RWPE2 (cell line): ENCODE measurements around the gene NDFIP1.
A peak's percentile ranks its signal among the peaks of the same experiment; 100 is the strongest.

Source experiments
- ATAC-seq: fragments of 200-7000 bp; cut with Tn5 transposase; 3 replicates; pipeline ENCODE4 v1.9.1; 2021; ENCODE audit warnings: low read depth
- DNase-seq: peaks from one replicate; pipeline ENCODE4 v3.0.0-alpha.2; 2020; ENCODE audit warnings: low spot score
- H3K27ac ChIP-seq: fragments of 450-650 bp; 2 replicates; pipeline ENCODE4 v1.5.1; 2017; ENCODE audit warnings: mild to moderate bottlenecking; ENCODE audit not compliant: poor library complexity, severe bottlenecking
- H3K27me3 ChIP-seq: fragments of 250-450 bp; sonication (Bioruptor Pico); 2 replicates; pipeline ENCODE4 v1.5.1; 2021; ENCODE audit warnings: mild to moderate bottlenecking, moderate library complexity; ENCODE audit not compliant: insufficient read depth, poor library complexity, severe bottlenecking
- H3K36me3 ChIP-seq: fragments of 250-450 bp; sonication (Bioruptor Pico); 2 replicates; pipeline ENCODE4 v1.5.1; 2020; ENCODE audit warnings: low read depth, mild to moderate bottlenecking, moderate library complexity
- H3K4me1 ChIP-seq: fragments of 250-450 bp; sonication (Bioruptor Pico); 2 replicates; pipeline ENCODE4 v1.5.1; 2021; ENCODE audit warnings: mild to moderate bottlenecking, moderate library complexity; ENCODE audit not compliant: insufficient read depth, poor library complexity, severe bottlenecking
- H3K4me3 ChIP-seq: fragments of 250-450 bp; sonication (Bioruptor Pico); 2 replicates; pipeline ENCODE4 v1.5.1; 2021; ENCODE audit warnings: mild to moderate bottlenecking, moderate library complexity; ENCODE audit not compliant: severe bottlenecking
- H3K9me3 ChIP-seq: fragments of 250-450 bp; sonication (Bioruptor Pico); 2 replicates; pipeline ENCODE4 v1.5.1; 2021; ENCODE audit warnings: mild to moderate bottlenecking, moderate library complexity; ENCODE audit not compliant: severe bottlenecking
- CTCF ChIP-seq: fragments of 450-650 bp; IDR thresholded peaks from one replicate; pipeline ENCODE4 v1.5.1; 2017; ENCODE audit warnings: mild to moderate bottlenecking, moderate library complexity; ENCODE audit not compliant: poor library complexity, severe bottlenecking

NDFIP1 gene

GRCh38 chr5:142166754-142167153 lies 58.2 kb downstream of the NDFIP1 start:
- H3K27ac ChIP-seq = no peak overlapping the region
- no peaks in the 10 kb centered on the region for H3K9me3 ChIP-seq
- H3K36me3 ChIP-seq = no peaks in the 10 kb centered on the region
- no peaks in the 10 kb centered on the region for H3K4me1 ChIP-seq
- TF ChIP-seq CTCF = no peak
- H3K4me3 ChIP-seq = no peak overlapping the region
- ATAC-seq (no peak), DNase-seq (no peak)
- H3K27me3 ChIP-seq = no peaks in the 10 kb centered on the region

- Histone ChIP-seq H3K27me3 (no peaks in the 10 kb centered on the region), H3K4me3 (no peak overlapping the region), H3K9me3 (no peaks in the 10 kb centered on the region), H3K4me1 (no peaks in the 10 kb centered on the region), H3K36me3 (no peaks in the 10 kb centered on the region), H3K27ac (no peak overlapping the region)
- DNase-seq (no peak), ATAC-seq (no peak)
- no peak for TF ChIP-seq CTCF
Observed at GRCh38 chr5:142167458-142167857, 58.9 kb downstream of the NDFIP1 start.

GRCh38 chr5:142168365-142168764 lies 59.8 kb downstream of the NDFIP1 start:
- Histone ChIP-seq H3K27ac (no peak overlapping the region), H3K4me1 (no peaks in the 10 kb centered on the region), H3K9me3 (no peaks in the 10 kb centered on the region), H3K36me3 (no peaks in the 10 kb centered on the region), H3K4me3 (no peak overlapping the region), H3K27me3 (no peaks in the 10 kb centered on the region)
- no peak for TF ChIP-seq CTCF
- ATAC-seq (no peak), DNase-seq (no peak)

- no peak for DNase-seq
- ATAC-seq = no peak; the same call in 2 of the 3 replicates
- no peak for TF ChIP-seq CTCF
- no peak overlapping the region for H3K27ac ChIP-seq
- H3K9me3 ChIP-seq = no peaks in the 10 kb centered on the region
- H3K27me3 ChIP-seq = no peaks in the 10 kb centered on the region
- H3K4me3 ChIP-seq = no peak overlapping the region
- H3K4me1 ChIP-seq = no peaks in the 10 kb centered on the region
- H3K36me3 ChIP-seq = no peaks in the 10 kb centered on the region
Observed at GRCh38 chr5:142170254-142170953, 61.8 kb downstream of the NDFIP1 start.

- DNase-seq = no peak
- Histone ChIP-seq H3K27me3 (no peaks in the 10 kb centered on the region), H3K36me3 (no peaks in the 10 kb centered on the region), H3K27ac (no peak overlapping the region), H3K4me1 (no peaks in the 10 kb centered on the region), H3K9me3 (no peaks in the 10 kb centered on the region), H3K4me3 (no peak overlapping the region)
- ATAC-seq = no peak
- peak; percentile 19 for TF ChIP-seq CTCF
Observed at GRCh38 chr5:142171270-142171669, 62.7 kb downstream of the NDFIP1 start.
